Measurements from ENCODE around the gene TMPRSS12.

DNA sequence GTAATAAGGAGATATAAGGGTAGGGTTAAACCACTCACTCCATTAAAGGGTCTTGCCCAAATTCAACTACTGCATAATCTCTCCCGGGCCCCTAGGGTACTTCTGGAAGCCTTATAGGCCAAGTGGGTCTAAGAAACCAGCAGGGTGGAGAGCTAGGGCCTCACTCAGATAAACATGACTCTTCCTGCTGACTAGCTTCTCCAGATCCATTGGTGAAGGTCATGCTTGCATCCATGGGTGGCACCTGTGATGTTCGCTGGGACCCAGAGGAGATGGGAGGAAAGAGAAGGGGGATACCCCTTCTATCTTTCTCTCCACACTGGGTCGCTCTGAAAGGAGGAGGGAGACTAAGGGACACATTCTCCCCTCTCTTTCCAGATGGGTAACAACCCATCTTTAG is 73.6 kb downstream of the TMPRSS12 start:
- TF ChIP-seq, protein P1, sequence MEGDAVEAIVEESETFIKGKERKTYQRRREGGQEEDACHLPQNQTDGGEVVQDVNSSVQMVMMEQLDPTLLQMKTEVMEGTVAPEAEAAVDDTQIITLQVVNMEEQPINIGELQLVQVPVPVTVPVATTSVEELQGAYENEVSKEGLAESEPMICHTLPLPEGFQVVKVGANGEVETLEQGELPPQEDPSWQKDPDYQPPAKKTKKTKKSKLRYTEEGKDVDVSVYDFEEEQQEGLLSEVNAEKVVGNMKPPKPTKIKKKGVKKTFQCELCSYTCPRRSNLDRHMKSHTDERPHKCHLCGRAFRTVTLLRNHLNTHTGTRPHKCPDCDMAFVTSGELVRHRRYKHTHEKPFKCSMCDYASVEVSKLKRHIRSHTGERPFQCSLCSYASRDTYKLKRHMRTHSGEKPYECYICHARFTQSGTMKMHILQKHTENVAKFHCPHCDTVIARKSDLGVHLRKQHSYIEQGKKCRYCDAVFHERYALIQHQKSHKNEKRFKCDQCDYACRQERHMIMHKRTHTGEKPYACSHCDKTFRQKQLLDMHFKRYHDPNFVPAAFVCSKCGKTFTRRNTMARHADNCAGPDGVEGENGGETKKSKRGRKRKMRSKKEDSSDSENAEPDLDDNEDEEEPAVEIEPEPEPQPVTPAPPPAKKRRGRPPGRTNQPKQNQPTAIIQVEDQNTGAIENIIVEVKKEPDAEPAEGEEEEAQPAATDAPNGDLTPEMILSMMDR (IDR thresholded peaks at IDR 0.05 in 8 of 11, conservative IDR thresholded peaks at IDR 0.05 in 3 of 11): no peak
- TF ChIP-seq POLR2A (IDR thresholded peaks at IDR 0.05): no peak

Measured in spleen (tissue), 7 donors.